HuH-7.5 (cell line): ENCODE data around the gene FAM227A.
"Not testable (repeated sequence)": the region's sequence is repeated elsewhere in the genome, so short reads cannot be mapped to it uniquely, and the experiment has no call there.

Source experiments
- DNase-seq: peaks from one replicate; pipeline ENCODE4 v3.0.0; 2011; ENCODE audit warnings: low spot score

Gene FAM227A

DNA sequence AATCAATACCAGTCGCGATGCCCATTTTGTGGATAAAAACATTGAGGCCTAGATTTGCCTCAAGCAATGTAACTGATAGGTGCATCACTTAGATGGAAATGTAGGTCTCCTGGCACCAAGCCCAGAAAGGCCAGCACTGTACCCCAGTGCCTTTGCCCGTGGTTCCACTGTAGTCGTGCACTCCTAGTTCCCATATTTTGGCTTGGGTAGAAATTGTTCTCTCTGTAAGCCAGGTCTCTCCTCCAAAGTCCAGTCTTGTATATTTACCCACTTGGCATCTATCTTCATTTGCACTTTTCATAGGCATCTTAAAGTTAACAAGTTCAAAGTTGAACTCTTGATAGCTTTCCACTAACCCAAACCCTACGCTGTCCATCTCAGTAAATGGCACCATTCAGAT, 44.6 kb downstream of the FAM227A start:
- no peak for DNase-seq

DNA sequence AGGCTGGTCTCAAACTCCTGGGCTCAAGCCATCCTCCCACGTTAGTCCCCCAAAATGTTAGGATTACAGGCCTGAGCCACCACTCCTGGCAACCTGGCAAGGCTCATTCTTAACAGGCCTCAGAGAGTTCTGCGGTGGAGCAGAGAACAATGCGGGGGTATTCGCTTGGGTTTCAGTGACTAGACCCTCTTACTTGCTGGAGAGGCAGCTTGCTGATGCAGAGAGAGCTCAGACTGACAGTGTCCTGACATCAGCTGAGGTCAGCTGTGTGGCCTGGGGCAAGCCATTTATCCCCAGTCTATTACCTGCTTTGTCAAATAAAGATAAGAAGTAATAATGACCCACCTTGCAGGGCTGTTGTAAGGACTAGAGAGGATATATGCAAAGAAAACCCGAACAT, 46.0 kb downstream of the FAM227A start:
- DNase-seq: no peak

DNA sequence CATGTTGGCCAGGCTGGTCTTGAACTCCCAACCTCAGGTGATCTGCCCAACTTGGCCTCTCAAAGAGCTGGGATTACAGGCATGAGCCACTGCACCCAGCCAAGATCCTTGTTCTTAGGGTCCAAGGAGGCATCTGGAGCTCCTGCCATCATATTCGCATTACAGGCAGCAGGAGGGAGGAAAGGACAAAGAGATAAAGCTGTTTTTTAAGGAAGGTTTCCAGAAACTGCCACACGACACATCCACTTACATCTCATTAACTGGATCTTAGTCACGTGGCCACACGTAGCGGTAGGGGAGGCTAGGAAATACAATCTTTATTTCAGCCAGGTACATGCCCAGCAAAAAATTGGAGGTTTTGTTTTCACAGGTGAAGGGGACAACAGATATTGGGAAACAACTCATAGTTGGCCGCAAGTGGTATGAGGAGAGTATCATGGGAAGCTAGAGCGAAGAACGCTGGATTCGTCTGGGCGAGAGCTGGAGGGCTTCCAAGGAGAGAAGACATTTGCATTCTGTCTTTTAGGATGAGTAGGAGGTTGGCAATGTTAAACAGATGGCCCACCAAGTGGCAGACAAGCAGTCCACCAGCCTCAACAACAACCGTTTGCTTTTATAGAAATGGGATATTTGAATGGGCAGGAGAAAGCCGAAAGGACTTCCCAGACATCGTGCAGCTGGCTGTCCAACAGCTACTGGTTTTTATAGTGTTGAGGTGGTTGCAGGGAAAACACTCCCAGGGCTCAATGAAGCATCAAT, 47.0 kb downstream of the FAM227A start:
- DNase-seq: no peak

DNA sequence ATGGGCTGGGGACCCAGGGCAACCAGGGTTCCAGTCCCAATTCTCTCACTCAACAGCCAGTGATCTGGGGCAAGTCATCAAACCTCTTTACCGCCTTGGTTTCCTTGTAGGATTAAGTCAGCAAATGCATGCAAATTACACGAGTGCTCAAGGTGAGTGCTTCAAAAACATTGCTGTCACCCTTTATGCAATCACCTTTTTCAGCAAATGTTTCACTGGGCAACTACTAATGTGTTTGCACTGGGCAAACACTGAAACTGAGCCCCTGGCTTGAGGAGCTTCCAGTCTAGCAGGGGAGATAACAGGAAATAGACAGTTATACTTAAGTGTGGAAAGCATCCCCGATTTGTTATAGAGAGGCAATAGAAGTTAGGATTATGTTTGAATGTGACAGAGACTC, 48.5 kb downstream of the FAM227A start:
- peak; percentile 25 for DNase-seq

DNA sequence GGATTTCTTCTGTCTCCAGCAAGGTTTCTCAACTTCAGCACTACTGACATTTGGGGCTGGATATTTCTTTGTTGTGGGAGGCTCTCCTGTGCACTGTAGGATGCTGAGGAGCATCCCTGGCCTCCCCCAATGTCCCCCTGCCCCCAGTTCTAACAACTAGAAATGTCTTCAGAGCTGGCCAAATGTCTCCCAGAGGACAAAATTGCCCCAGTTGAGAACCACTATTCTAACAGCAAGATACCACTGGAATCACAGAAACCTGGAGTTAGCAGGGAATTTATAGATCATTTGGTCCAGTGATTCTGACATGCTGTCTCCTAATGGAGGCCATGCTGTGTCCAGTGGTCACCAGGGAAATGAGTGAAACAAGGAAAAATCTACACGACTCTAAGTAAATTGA, 54.0 kb downstream of the FAM227A start:
- DNase-seq: no peak

DNA sequence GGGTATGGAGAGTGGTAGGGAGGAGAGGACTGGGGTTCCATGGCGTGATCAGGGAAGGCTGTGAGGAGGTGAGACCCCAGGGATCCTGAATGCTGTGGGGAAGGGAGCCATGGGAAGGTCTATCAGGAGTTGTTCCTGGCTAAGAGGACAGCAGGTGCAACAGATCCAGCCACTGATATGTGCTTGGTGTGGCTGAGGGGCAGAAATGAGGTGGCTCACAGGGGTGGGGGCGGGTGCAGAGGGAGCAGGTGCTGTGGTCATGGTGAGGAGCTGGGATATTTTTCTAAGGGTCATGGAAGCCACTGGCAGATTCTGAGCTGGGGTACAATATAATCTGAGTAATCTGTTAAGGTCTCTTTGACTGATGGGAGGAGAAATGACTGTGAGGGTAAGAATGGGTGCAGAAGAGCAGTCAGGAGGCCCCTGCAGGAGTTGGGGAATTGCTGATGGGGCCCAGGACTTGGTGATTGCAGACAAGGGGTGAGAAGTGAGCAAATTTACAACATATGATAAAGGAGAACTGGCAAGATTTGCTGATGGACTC, 54.9 kb downstream of the FAM227A start:
- no peak for DNase-seq

DNA sequence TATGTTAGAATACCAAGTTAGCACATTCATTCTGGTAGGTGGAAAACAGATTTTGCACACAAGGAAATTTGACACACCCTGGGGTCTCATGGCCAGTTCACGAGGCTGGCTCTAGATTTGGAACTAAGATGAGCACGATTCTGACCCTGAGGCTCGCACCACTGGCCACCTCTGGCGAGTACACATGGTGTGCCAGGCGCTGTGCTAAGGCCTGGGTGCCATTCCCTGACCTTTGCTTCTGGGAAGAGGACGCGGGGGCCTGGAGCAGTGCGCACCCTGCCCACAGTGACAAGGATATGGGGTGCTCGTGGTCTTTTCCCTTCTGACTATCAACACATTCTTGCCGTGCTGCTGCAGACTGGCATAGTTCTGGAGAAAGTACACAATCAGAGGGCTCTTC, 56.7 kb downstream of the FAM227A start:
- no peak for DNase-seq

DNA sequence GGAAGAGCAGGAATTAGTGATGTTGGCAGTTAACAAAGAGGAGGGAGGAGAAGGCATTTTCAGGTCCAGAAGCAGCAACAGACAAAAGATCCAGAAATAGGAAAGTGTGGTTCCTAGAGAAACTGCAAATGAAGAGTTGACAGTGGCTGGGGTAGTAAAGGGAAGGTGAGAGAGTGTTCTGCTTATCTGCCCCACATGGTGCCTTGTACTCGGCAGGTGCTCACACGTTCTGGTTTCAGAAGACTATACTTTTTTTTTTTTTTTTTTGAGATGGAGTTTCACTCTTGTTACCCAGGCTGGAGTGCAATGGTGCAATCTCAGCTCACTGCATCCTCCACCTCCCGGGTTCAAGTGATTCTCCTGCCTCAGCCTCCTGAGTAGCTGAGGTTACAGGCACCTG, 73.3 kb downstream of the FAM227A start:
- DNase-seq: not testable (repeated sequence)

DNA sequence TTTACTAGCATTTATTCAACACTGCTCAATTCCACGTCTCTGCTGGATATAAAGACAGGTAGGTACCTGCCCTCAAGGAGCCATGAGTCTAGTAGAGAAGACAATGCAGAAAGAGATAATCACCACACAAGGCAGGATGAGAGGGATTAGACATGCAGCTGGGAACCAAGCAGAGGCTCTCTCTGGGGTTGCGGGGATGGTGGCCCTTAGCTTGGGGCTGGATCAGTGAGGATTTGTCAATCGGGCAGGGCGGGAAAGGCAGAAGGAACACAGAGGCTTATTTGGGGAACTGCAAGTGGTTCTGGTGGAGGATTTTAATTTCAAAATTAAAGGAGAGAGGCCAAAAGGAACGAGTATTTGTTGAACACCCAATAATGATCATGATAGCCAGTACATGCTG, 77.7 kb downstream of the FAM227A start:
- no peak for DNase-seq

DNA sequence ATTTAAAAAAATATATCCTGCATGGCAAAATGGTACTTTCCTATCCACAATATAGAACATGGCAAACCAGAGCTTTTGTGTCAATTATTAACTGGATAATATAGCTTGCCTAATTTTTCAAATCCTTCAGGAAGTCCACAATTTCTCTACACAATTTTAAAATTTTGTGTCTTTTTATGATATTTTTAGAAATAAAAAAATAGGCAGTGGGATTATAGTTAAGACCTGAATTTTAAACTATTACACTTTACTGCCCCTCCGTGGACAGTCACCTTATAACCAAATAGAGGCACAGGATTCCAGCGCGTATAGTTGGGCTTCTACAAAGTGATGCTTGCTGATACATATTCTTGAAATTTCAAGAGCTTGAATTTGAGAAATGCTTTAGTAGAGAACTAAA, 84.1 kb downstream of the FAM227A start:
- DNase-seq: no peak

DNA sequence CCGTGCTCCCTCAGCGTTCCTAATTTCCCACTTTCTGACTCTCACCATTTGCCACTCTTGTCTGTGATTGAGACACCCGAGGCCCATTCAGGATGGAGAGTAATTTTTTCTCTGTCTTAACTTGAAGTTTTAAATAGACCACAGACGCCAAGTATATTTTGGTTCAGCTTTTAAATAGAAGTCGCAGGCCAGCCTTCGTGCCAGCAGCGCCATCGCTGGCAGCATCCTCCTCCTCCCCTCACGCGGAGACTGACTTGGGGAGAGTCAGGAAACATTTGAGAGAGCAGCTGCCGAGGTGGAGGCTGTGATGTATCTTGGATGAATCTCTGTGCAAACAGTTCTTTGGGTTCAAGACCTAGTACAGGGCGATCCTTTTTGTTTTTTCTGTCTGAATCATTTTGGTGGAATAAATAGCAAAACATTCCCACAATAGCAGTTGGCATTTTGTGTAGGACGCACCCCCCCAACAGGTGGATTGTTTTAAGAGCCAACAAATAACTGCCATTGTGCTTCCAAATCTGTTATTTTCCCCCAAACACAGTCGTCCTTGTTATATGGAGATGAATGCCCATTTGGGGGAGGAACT, 85.3 kb downstream of the FAM227A start:
- DNase-seq: peak; percentile 40

DNA sequence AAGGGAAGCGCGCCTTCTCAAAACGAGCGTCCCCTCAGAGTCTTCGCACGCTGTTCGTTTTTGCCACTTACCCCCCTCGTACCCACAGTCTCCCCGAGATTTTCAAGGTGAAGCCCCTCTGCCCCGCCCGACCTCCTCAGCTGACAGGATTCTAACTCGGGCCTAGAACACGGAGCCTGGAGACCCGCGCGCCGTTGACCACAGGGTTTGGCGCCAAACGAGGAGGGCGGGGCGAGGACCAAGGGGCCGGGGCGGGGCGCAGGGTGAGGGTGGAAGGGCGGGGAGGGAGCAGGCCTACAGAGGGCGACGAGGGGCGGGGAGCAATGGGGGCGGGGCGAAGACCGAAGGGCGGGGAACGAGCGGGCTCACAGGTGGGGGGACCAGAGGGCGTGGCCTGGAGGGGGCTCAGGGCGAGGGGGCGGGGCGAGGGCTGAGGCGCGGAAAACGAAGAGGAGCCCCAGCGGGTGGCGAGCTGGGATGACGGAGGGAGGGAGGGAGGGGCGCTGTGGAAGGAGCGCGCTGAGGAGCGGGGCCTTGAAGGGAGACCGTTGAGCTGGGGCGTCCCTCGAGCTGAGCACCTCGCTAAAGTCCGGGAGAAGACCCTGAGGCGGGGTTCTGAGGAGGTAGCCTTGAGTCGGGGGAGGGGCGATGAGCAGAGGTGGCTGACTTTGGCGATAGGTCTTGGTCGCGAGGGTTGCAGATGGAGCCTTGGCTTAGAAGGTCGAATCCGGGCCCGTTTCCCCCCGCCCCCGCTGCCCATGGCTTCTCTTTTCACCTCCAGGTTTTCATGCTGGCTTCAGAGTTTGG, 86.0 kb downstream of the FAM227A start, which contains the start of gene DMC1:
DMC1 (minus strand) TSS at position 212 of the 807 bp plus-strand sequence. CDS start 1,927 bp downstream, outside the sequence.
- peak; percentile 68 for DNase-seq

DNA sequence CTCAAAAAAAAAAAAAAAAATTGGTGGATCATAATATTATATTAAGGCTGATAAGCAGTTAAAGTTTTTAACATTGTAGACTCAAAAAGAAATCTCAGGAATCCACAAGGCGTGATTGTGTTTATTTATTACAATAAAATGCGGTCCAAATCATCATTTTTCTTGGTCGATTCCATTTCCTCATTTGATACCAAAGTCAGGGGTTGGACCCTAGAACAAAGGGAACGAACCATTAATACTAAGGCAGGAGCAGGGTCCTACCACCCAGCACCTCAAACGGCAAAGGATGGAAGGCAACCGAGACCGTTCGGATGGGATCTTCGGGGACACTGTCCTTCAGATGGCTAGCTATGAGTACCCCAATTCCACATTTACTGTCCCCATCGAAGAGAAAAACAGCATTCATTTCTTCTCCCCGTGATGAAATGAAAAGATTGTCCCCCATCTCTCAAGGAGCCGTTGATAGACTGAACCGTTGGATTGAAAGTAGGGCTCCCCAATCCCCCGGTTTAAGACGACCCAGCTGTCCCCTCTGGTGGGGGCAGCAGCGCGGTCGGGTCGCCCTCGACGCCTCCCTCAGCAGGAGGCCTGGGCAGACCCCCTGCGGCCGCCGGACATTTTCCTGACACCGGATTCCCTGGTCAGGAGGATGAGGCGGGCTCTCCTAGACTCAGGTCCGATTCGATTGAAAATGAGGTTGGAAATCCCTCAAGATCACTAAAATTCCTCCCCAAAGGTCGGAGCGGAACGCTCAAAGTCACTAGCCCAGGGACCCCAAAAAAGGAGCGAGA, 86.8 kb downstream of the FAM227A start:
- no peak for DNase-seq

DNA sequence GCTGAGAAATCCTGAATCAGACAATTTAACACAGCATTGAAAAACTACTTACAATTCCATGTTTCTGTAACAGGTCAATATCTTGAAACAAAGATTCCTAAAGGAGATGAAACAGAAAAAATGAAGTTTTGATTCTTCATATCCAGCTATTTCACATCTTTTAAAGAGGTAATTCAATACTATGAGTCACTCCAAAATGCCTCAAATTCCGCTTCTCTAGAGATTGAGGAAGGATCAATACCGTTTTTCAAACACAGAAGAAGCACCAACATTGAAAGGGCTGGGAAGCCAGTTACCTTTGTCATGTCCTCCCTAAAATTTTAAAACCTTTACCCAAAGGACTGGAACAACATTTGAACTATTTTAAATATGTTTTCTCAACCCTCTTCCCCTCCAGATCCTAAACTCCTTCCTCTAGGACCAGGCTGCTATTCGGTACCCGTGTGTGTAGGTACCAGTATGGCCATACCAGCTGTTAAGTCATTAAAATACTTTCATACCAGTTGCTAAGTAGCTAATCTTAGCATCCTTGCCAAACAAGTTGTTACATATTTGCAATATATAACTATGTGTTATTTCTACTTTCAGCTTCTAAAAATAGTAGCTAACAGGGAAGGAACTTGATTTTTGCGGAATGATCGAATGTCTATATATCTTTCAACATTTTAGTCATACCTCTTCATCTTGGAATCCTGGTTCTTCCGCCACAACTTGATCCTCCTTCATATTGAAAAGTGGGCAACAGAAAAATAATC, 88.5 kb downstream of the FAM227A start:
- no peak for DNase-seq

DNA sequence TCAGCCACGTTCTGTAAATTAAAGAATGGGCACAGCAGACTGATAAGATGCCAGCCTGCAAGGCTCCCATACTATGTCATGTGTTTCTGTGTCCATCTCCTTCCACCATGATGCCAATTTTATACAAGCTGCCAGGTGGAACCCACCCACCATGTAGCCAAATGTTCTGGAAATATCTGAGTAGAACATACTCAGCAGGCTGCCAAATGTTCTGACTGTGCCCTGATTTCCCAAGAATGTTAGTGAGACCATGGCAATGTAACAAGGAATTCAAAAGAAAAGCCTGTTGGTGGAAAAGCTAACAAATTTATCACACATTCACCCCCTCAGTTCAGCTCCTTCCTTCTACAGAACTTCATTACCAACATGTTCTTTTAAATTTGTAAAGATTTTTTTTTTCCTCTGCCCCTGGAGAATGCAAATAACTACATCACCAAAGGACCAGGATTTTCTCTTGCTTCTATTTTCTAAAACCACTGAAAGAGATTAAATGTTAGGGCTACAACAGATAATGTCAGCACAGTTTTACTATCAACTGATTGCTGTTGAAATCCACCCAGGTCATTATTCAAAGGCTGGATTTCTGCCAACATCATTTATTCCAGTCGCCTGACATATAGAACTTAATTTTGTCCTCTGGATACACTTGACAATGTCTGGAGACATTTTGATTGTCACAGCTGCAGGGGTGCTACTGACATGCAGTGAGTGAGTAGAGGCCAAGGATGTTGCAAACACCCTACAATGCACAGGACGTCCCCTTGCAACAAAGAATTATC, 89.3 kb downstream of the FAM227A start:
- DNase-seq: no peak

DNA sequence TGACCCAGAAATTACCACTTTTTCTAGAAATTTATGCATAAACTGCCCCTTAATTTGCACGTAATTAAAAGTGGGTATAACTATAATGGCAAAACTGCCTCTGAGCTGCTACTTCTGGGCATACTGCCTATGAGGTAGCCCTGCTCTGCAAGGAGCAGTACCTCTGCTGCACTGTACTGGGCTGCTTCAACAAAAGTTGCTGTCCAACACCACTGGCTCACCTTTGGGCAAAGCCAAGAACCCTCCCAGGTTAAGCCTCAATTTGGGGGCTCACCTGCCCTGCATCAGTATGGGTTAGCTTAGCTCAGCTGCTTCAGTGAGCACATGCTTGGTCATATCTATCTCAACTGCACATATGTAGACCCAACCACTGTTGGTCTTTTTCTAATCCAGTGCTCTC, 90.8 kb downstream of the FAM227A start:
- no peak for DNase-seq

DNA sequence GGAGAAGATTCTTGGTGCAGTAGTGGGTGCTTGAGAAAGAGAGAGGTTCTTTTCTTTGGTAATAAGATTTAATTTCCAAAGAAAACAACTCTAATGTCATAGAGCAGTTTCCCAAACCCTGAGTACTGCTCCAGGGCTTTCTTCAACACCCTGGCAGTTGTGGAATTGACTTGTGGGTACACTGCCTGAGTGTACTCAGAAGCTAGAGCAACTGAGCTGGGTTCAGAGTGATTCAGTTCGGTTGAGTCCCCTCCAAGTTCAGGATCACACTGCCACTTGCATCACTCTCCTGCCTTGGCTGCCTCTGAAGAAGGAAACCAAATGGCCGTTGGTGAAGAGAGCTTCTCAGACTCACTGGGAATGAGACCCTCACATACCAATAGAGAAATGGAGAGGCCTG, 91.5 kb downstream of the FAM227A start:
- no peak for DNase-seq

DNA sequence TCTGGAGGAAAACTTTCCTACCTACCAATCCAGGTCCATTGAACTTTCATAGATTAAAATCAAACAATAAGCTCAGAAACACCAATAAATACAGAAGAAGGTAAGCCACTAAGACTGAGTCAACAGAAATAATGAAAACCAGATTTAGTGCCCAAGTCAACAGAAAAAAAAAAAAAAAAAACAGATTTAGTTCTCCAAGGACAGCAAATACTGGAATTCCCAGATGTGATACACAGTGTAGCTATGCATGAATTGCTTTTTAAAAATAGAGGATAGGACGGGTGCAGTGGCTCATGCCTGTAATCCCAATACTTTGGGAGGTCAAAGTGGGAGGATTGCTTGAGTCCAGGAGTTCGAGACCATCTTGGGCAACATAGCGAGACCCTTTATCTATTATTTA, 101.9 kb downstream of the FAM227A start:
- no peak for DNase-seq

DNA sequence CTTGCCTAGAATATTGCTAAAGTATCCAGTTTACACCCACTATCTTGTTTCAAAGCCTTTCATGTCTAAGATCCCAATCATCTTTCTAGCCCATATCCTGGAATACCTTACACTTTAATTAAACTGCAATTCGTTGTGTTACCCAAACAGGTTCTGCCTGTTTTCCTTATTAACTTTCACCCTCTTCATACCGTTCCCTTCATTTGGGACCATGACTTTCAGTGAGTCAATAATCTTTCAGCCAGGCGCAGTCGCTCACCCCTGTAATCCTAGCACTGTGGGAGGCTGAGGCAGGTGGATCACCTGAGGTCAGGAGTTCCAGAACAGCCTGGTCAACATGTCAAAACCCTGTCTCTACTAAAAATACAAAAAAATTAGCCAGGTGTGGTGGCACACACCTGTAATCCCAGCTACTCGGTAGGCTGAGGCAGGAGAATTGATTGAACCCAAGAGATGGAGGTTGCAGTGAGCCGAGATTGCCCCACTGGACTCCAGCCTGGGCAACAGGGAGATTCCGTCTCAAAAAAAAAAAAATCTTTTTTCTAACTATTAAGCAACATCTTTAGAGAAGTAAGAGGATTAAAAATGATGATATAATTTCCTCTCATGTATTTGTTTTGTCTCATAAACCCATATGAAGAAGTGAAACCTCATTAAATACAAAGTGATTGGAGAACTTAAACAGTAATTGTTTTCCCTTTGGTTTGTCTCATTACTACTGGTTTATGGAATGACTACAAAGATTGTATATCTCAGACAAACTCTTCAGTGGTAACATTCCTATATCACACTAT, 106.9 kb downstream of the FAM227A start:
- no peak for DNase-seq

DNA sequence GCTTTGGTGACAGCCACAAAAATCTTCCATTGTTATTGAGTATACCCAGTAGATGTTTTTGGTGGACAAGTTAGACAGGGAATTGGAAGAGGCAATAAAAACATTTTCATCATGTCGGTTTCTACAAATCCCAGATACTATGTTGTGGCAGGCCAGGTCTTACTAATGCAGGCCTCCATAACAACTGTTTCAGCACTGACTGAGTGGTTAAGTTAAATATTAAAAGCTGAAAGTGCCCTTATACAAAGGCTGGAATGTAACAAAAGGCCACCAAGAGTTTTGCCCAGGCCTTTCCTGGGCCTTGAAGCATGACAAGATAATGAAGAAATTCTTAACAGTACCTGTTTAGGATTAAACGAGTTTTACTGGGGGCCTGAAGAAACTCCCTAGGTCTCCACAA, 115.5 kb downstream of the FAM227A start:
- no peak for DNase-seq
